ENCODE data around the gene GNAI3.

GNAI3 gene

GRCh38 chr1:109637446-109637845 lies 89.0 kb downstream of the GNAI3 start:
- DNase-seq (ENCODE audit: low spot score), result no peak

GRCh38 chr1:109639063-109639840 lies 90.8 kb downstream of the GNAI3 start:
- DNase-seq (ENCODE audit: low spot score), result no peak

- DNase-seq (ENCODE audit: low spot score), result no peak
These were observed 91.4 kb downstream of the GNAI3 start for GRCh38 chr1:109639841-109640184.

GRCh38 chr1:109640285-109640865 lies 92.0 kb downstream of the GNAI3 start:
- DNase-seq (ENCODE audit: low spot score), result peak; percentile 64

GRCh38 chr1:109641078-109641740 lies 92.8 kb downstream of the GNAI3 start:
- DNase-seq (ENCODE audit: low spot score), result no peak

- DNase-seq (ENCODE audit: low spot score), result no peak
These were observed 93.4 kb downstream of the GNAI3 start for GRCh38 chr1:109641861-109642260.

GRCh38 chr1:109642626-109643025 lies 94.2 kb downstream of the GNAI3 start:
- DNase-seq (ENCODE audit: low spot score), result no peak

- DNase-seq (ENCODE audit: low spot score), result peak; percentile 67
These were observed 95.2 kb downstream of the GNAI3 start for GRCh38 chr1:109643385-109644230.

GRCh38 chr1:109644670-109645069 lies 96.3 kb downstream of the GNAI3 start:
- DNase-seq (ENCODE audit: low spot score), result no peak

GRCh38 chr1:109649491-109649914 lies 101.1 kb downstream of the GNAI3 start:
- no peak for DNase-seq (ENCODE audit: low spot score)

GRCh38 chr1:109650609-109651008 lies 102.2 kb downstream of the GNAI3 start:
- no peak for DNase-seq (ENCODE audit: low spot score)

- DNase-seq (ENCODE audit: low spot score), result no peak
These were observed 104.0 kb downstream of the GNAI3 start for GRCh38 chr1:109652402-109652801.

- DNase-seq (ENCODE audit: low spot score), result no peak
These were observed 104.9 kb downstream of the GNAI3 start for GRCh38 chr1:109653306-109653705.

- no peak for DNase-seq (ENCODE audit: low spot score)
These were observed 106.1 kb downstream of the GNAI3 start for GRCh38 chr1:109654519-109654918.

- DNase-seq (ENCODE audit: low spot score), result peak; percentile 44
These were observed 107.5 kb downstream of the GNAI3 start, which contains the start of gene GSTM4 for GRCh38 chr1:109655615-109656519. Gene GSTM4 (plus strand): TSS chr1:109656099. CDS start chr1:109656390, 291 bp downstream.

- DNase-seq (ENCODE audit: low spot score), result no peak
These were observed 109.0 kb downstream of the GNAI3 start for GRCh38 chr1:109657395-109657794.

- no peak for DNase-seq (ENCODE audit: low spot score)
These were observed 109.6 kb downstream of the GNAI3 start for GRCh38 chr1:109657970-109658369.

- no peak for DNase-seq (ENCODE audit: low spot score)
These were observed 110.2 kb downstream of the GNAI3 start for GRCh38 chr1:109658533-109659042.

GRCh38 chr1:109659145-109659544 lies 110.7 kb downstream of the GNAI3 start:
- DNase-seq (ENCODE audit: low spot score), result no peak

- DNase-seq (ENCODE audit: low spot score), result no peak
These were observed 111.7 kb downstream of the GNAI3 start for GRCh38 chr1:109659997-109660690.

Data from kidney capillary endothelial cell (primary cell).